GM23338 (cell line): ENCODE results near the gene CCDC146. TPM values are rescaled to one million over a fixed set of nuclear protein-coding genes. Genes with fewer than 3 reads are reported as not detected.

Experiments used
- ATAC-seq: fragments of 200-7000 bp; cut with Tn5 transposase; 3 replicates; pipeline ENCODE4 v1.9.1; 2020
- DNase-seq: peaks from one replicate; pipeline ENCODE4 v3.0.0-alpha.2; 2015; ENCODE audit warnings: low spot score
- H2AFZ ChIP-seq: fragments of 200-600 bp; sonication (generic); 2 replicates; pipeline ENCODE4 v1.8.0; 2016; ENCODE audit warnings: antibody characterized with exemption, mild to moderate bottlenecking, moderate library complexity
- H3F3A ChIP-seq: fragments of 200-600 bp; sonication (generic); replicated peaks from 2 replicates; pipeline ENCODE4 v1.8.0; 2017; ENCODE audit warnings: antibody characterized with exemption, mixed run types, low read depth
- H3K27ac ChIP-seq: fragments of 200-600 bp; sonication (generic); 2 replicates; pipeline ENCODE4 v1.6.1; 2016; ENCODE audit warnings: low read depth
- H3K27me3 ChIP-seq: fragments of 200-600 bp; sonication (generic); 2 replicates; pipeline ENCODE4 v1.8.0; 2016; ENCODE audit warnings: mild to moderate bottlenecking, mixed run types, moderate library complexity; ENCODE audit not compliant: insufficient read depth
- H3K36me3 ChIP-seq: fragments of 200-600 bp; sonication (generic); 2 replicates; pipeline ENCODE4 v1.8.0; 2016; ENCODE audit warnings: mild to moderate bottlenecking; ENCODE audit not compliant: insufficient read depth
- H3K4me1 ChIP-seq: fragments of 200-600 bp; sonication (generic); 2 replicates; pipeline ENCODE4 v1.8.0; 2016; ENCODE audit warnings: mild to moderate bottlenecking, moderate library complexity; ENCODE audit not compliant: insufficient read depth
- H3K4me2 ChIP-seq: fragments of 200-600 bp; sonication (generic); 2 replicates; pipeline ENCODE4 v1.7.1; 2017; ENCODE audit warnings: mixed run types
- H3K4me3 ChIP-seq: fragments of 200-600 bp; sonication (generic); 2 replicates; pipeline ENCODE4 v1.6.1; 2016; ENCODE audit warnings: mixed run types
- H3K79me2 ChIP-seq: fragments of 200-600 bp; sonication (generic); replicated peaks from 2 replicates; pipeline ENCODE4 v1.8.0; 2017; ENCODE audit warnings: mild to moderate bottlenecking; ENCODE audit not compliant: insufficient read depth
- H3K9me2 ChIP-seq: fragments of 200-600 bp; sonication (generic); 2 replicates; pipeline ENCODE4 v1.8.0; 2017; ENCODE audit not compliant: insufficient read depth
- H4K20me1 ChIP-seq: fragments of 200-600 bp; sonication (generic); replicated peaks from 2 replicates; pipeline ENCODE4 v1.8.0; 2017; ENCODE audit warnings: mild to moderate bottlenecking; ENCODE audit not compliant: insufficient read depth
- H3K27ac Mint-ChIP-seq: 2 replicates; pipeline ENCODE4 v1.8.0; 2020; ENCODE audit warnings: inconsistent platforms, mild to moderate bottlenecking, moderate library complexity, mixed read lengths
- H3K27me3 Mint-ChIP-seq: 3 replicates; pipeline ENCODE4 v1.8.0; 2022; ENCODE audit warnings: low read depth, mild to moderate bottlenecking, moderate library complexity, mixed read lengths, inconsistent platforms; ENCODE audit not compliant: insufficient read depth, poor library complexity
- H3K36me3 Mint-ChIP-seq: 3 replicates; pipeline ENCODE4 v1.8.0; 2021; ENCODE audit warnings: low read depth, mild to moderate bottlenecking, inconsistent platforms, moderate library complexity, mixed read lengths
- H3K4me1 Mint-ChIP-seq: 3 replicates; pipeline ENCODE4 v1.8.0; 2020; ENCODE audit warnings: mild to moderate bottlenecking, inconsistent platforms, mixed read lengths
- H3K4me3 Mint-ChIP-seq: 3 replicates; pipeline ENCODE4 v1.8.0; 2021; ENCODE audit warnings: moderate library complexity, mild to moderate bottlenecking, inconsistent platforms, mixed read lengths
- H3K9me3 Mint-ChIP-seq: 3 replicates; pipeline ENCODE4 v1.8.0; 2020; ENCODE audit warnings: moderate library complexity, mild to moderate bottlenecking, inconsistent platforms, mixed read lengths
- CREB1 ChIP-seq: fragments of 250-450 bp; sonication (Bioruptor Pico); IDR thresholded peaks from 2 replicates; pipeline ENCODE4 v1.5.0; 2020; ENCODE audit warnings: low read depth, mild to moderate bottlenecking, moderate library complexity
- CTCF ChIP-seq, 2 experiments: fragments of 200-600 bp in 1 of 2; sonication (generic) in 1 of 2; conservative IDR thresholded peaks; 2 replicates each; pipeline versions ENCODE4 v1.5.1 to v1.6.1; 2016 to 2017; ENCODE audit warnings: antibody characterized with exemption in 2 of 2, low read depth in 2 of 2, mild to moderate bottlenecking in 2 of 2, moderate library complexity in 1 of 2
- ETS1 ChIP-seq: IDR thresholded peaks from 2 replicates; pipeline ENCODE4 v1.6.1; 2016; ENCODE audit warnings: antibody characterized with exemption
- EZH2 ChIP-seq: fragments of 200-600 bp; sonication (generic); IDR thresholded peaks from one replicate; pipeline ENCODE4 v1.8.0; 2017; ENCODE audit warnings: antibody characterized with exemption, mild to moderate bottlenecking, low read depth; ENCODE audit not compliant: unreplicated experiment
- EZH2phosphoT487 ChIP-seq: fragments of 200-600 bp; sonication (generic); IDR thresholded peaks from one replicate; pipeline ENCODE4 v1.8.1; 2018; ENCODE audit warnings: antibody characterized with exemption; ENCODE audit not compliant: unreplicated experiment
- JUNB ChIP-seq: IDR thresholded peaks from one replicate; pipeline ENCODE4 v1.6.1; 2016; ENCODE audit warnings: antibody characterized with exemption; ENCODE audit not compliant: unreplicated experiment
- NANOG ChIP-seq: IDR thresholded peaks from 2 replicates; pipeline ENCODE4 v1.6.1; 2016; ENCODE audit warnings: antibody characterized with exemption, borderline replicate concordance
- REST ChIP-seq: IDR thresholded peaks from one replicate; pipeline ENCODE4 v1.6.1; 2018; ENCODE audit warnings: antibody characterized with exemption; ENCODE audit not compliant: unreplicated experiment
- STAT1 ChIP-seq: IDR thresholded peaks from one replicate; pipeline ENCODE4 v1.6.1; 2016; ENCODE audit warnings: antibody characterized with exemption; ENCODE audit not compliant: unreplicated experiment
- ZNF331 ChIP-seq: fragments of 250-450 bp; sonication (Bioruptor Pico); IDR thresholded peaks from 2 replicates; pipeline ENCODE4 v1.5.0; 2020; ENCODE audit warnings: low read depth, mild to moderate bottlenecking, moderate library complexity
- polyA plus RNA-seq: library from polyadenylated mRNA; unstranded; fragments of >200 nt; fragmentation: Nextera tagmentation; extraction: Ambion mirVana; gene quantifications from 2 replicates; pipeline ENCODE4 v1.2.1, GENCODE V29; 2016
- total RNA-seq: library from RNA; depleted of rRNA; stranded (reverse); fragments of >200 nt; shearing (Covaris generic); gene quantifications from 2 replicates; pipeline ENCODE4 v1.2.3, GENCODE V29; 2014

Gene CCDC146
- total and polyA plus RNA-seq, 2 experiments from 2014 or later = 0.35 to 0.74 TPM

GRCh38 chr7:77321300-77321699 lies 198.9 kb downstream of the CCDC146 start (continued):
- no peak for TF ChIP-seq NANOG
- TF ChIP-seq JUNB = no peak
- TF ChIP-seq ETS1 = no peak

- Mint-ChIP-seq H3K36me3 (no peaks in the 10 kb centered on the region), H3K9me3 (no peaks in the 10 kb centered on the region), H3K4me1 (peaks cover 13% of the 10 kb centered on the region), H3K27ac (no peak overlapping the region), H3K27me3 (peaks cover 3% of the 10 kb centered on the region), H3K4me3 (no peak overlapping the region)
- Histone ChIP-seq H3K79me2 (no peaks in the 10 kb centered on the region), H3K4me1 (no peaks in the 10 kb centered on the region), H3F3A (no peaks in the 10 kb centered on the region), H3K4me2 (no peak overlapping the region), H2AFZ (no peak overlapping the region), H3K4me3 (no peak overlapping the region), H3K9me2 (no peaks in the 10 kb centered on the region), H3K36me3 (no peaks in the 10 kb centered on the region), H3K27ac (no peak overlapping the region), H4K20me1 (no peaks in the 10 kb centered on the region), H3K27me3 (no peaks in the 10 kb centered on the region)
- TF ChIP-seq ZNF331 (CRISPR knock-in tag) (no peak), CREB1 (CRISPR knock-in tag) (no peak)
- no peak for ATAC-seq
- no peak for DNase-seq
These were observed 203.7 kb downstream of the CCDC146 start for GRCh38 chr7:77326131-77326530.

GRCh38 chr7:77327067-77327931 lies 204.9 kb downstream of the CCDC146 start:
- DNase-seq (no peak), ATAC-seq (peak; percentile 60)
- Mint-ChIP-seq H3K27ac (no peak overlapping the region), H3K9me3 (no peaks in the 10 kb centered on the region), H3K27me3 (peaks cover 6% of the 10 kb centered on the region), H3K4me1 (peaks cover 13% of the 10 kb centered on the region), H3K4me3 (no peak overlapping the region), H3K36me3 (no peaks in the 10 kb centered on the region)
- no peaks in the 10 kb centered on the region for H4K20me1 ChIP-seq
- H3K9me2 ChIP-seq = no peaks in the 10 kb centered on the region
- no peak overlapping the region for H3K4me2 ChIP-seq
- H3K36me3 ChIP-seq = no peaks in the 10 kb centered on the region
- no peaks in the 10 kb centered on the region for H3K79me2 ChIP-seq
- H3F3A ChIP-seq = no peaks in the 10 kb centered on the region
- no peaks in the 10 kb centered on the region for H3K27me3 ChIP-seq
- TF ChIP-seq EZH2 (no peak), ZNF331 (CRISPR knock-in tag) (no peak), REST (no peak), NANOG (no peak), STAT1 (no peak), ETS1 (no peak), CREB1 (CRISPR knock-in tag) (no peak), EZH2phosphoT487 (no peak), CTCF (conservative IDR thresholded peaks at IDR 0.05; ENCODE audit: low read depth in 2 of 2) (no peak)
- H3K4me3 ChIP-seq = no peak overlapping the region
- H3K27ac ChIP-seq = no peak overlapping the region
- H2AFZ ChIP-seq = no peak overlapping the region
- H3K4me1 ChIP-seq = no peaks in the 10 kb centered on the region
